Uterus (tissue), 4 donors: ENCODE data around the gene S100A16. TPM values are rescaled to one million over a fixed set of nuclear protein-coding genes. Genes with fewer than 3 reads are reported as not detected.
"Not testable (repeated sequence)": the region's sequence is repeated elsewhere in the genome, so short reads cannot be mapped to it uniquely, and the experiment has no call there.

Experiments
- DNase-seq, 2 donors: peaks; one replicate each; pipeline ENCODE4 v3.0.0-alpha.2; 2019 to 2020
- H3K27ac ChIP-seq, 2 donors: fragments of 200-600 bp; sonication (generic); 1 replicate in 1 of 2; 2 replicates in 1 of 2; pipeline ENCODE4 v1.5.1; 2016 to 2018
- H3K27me3 ChIP-seq, 2 donors: fragments of 200-600 bp; sonication (generic); one replicate each; pipeline ENCODE4 v1.5.1; 2018 to 2019; ENCODE audit warnings: control low read depth in 1 of 2
- H3K36me3 ChIP-seq, 2 donors: fragments of 200-600 bp; sonication (generic); one replicate each; pipeline ENCODE4 v1.5.1; 2019; ENCODE audit warnings: control low read depth in 1 of 2
- H3K4me1 ChIP-seq, 2 donors: fragments of 200-600 bp; sonication (generic); one replicate each; pipeline ENCODE4 v1.5.1; 2018 to 2019; ENCODE audit warnings: control low read depth in 1 of 2
- H3K4me3 ChIP-seq, 2 donors: fragments of 200-600 bp; sonication (generic); 1 replicate in 1 of 2; 2 replicates in 1 of 2; pipeline ENCODE4 v1.5.1; 2018 to 2019; ENCODE audit warnings: mild to moderate bottlenecking in 1 of 2
- H3K9me3 ChIP-seq, 2 donors: fragments of 200-600 bp; sonication (generic); one replicate each; pipeline ENCODE4 v1.5.1; 2019; ENCODE audit warnings: control low read depth in 1 of 2
- CTCF ChIP-seq, 4 experiments: fragments of 200-600 bp in 2 of 4; fragments of 450-650 bp in 2 of 4; sonication (generic) in 2 of 4; IDR thresholded peaks; one replicate each; pipeline ENCODE4 v1.5.1; 2016 to 2019; ENCODE audit warnings: antibody characterized with exemption in 4 of 4, mild to moderate bottlenecking in 2 of 4, moderate library complexity in 1 of 4
- POLR2A ChIP-seq, 2 donors: fragments of 450-650 bp; IDR thresholded peaks; one replicate each; pipeline ENCODE4 v1.6.1; 2016; ENCODE audit warnings: antibody characterized with exemption in 2 of 2, mild to moderate bottlenecking in 1 of 2, moderate library complexity in 1 of 2
- intact Hi-C: fragments of 100-400 bp; cut with DNase I; formaldehyde crosslinking; loops from one replicate; pipeline ENCODE4 v1.15.1; 2023; ENCODE audit warnings: low total_unique reads
- total RNA-seq, 4 donors: library from RNA; depleted of rRNA in 3 of 4; stranded (reverse); fragments of >200 nt in 3 of 4; gene quantifications; one replicate each; pipeline versions ENCODE4 v1.1.0 to v1.2.4, GENCODE V29; 2014 to 2023
- donor health status: DM: yes; HTN: yes; CAD: no.

Gene S100A16
- total RNA-seq, 4 donors from 2014 or later = 57.4 to 122 (median 72.1) TPM

GRCh38 chr1:153598309-153599172, 14.4 kb downstream of the S100A16 start:
- H3K27me3 ChIP-seq = no peaks in the 10 kb centered on the region
- H3K36me3 ChIP-seq = no peaks in the 10 kb centered on the region
- no peak for TF ChIP-seq POLR2A (IDR thresholded peaks at IDR 0.05)
- no peak for TF ChIP-seq CTCF (IDR thresholded peaks at IDR 0.05)
- no peak overlapping the region for H3K27ac ChIP-seq
- DNase-seq = no peak
- H3K9me3 ChIP-seq = no peaks in the 10 kb centered on the region
- intact Hi-C loops = no loop called here
- H3K4me1 ChIP-seq = no peaks in the 10 kb centered on the region
- no peak overlapping the region for H3K4me3 ChIP-seq

GRCh38 chr1:153597206-153597605, 15.7 kb downstream of the S100A16 start:
- Histone ChIP-seq H3K4me1 (no peaks in the 10 kb centered on the region), H3K27ac (no peak overlapping the region), H3K9me3 (no peaks in the 10 kb centered on the region), H3K4me3 (no peak overlapping the region), H3K27me3 (no peaks in the 10 kb centered on the region), H3K36me3 (no peaks in the 10 kb centered on the region)
- intact Hi-C loops = no loop called here
- no peak for DNase-seq
- TF ChIP-seq CTCF (IDR thresholded peaks at IDR 0.05) = no peak
- TF ChIP-seq POLR2A (IDR thresholded peaks at IDR 0.05) = no peak

- no peak for DNase-seq
- no peaks in the 10 kb centered on the region for H3K9me3 ChIP-seq
- no peak for TF ChIP-seq POLR2A (IDR thresholded peaks at IDR 0.05)
- TF ChIP-seq CTCF (IDR thresholded peaks at IDR 0.05) = no peak
Measured at GRCh38 chr1:153592748-153593147, 20.2 kb downstream of the S100A16 start.

GRCh38 chr1:153588482-153588881, 24.5 kb downstream of the S100A16 start:
- TF ChIP-seq CTCF (IDR thresholded peaks at IDR 0.05) (no peak), POLR2A (IDR thresholded peaks at IDR 0.05) (no peak)

More at GRCh38 chr1:153592748-153593147, 20.2 kb downstream of the S100A16 start:
- Histone ChIP-seq H3K4me1 (no peaks in the 10 kb centered on the region), H3K4me3 (no peak overlapping the region), H3K27me3 (no peaks in the 10 kb centered on the region), H3K36me3 (no peaks in the 10 kb centered on the region), H3K27ac (peak overlapping the region in 1 of 2 donors; percentile 31)
- intact Hi-C loops = no loop called here

GRCh38 chr1:153588033-153588432, 24.9 kb downstream of the S100A16 start:
- H3K9me3 ChIP-seq, H3K4me1 ChIP-seq, H3K27me3 ChIP-seq, DNase-seq, H3K27ac ChIP-seq, intact Hi-C loops, H3K36me3 ChIP-seq, H3K4me3 ChIP-seq: not testable (repeated sequence)

More at GRCh38 chr1:153588482-153588881, 24.5 kb downstream of the S100A16 start:
- H3K36me3 ChIP-seq = no peaks in the 10 kb centered on the region
- H3K9me3 ChIP-seq = no peaks in the 10 kb centered on the region
- H3K27me3 ChIP-seq = no peaks in the 10 kb centered on the region
- DNase-seq = no peak
- no peak overlapping the region for H3K27ac ChIP-seq
- intact Hi-C loops = no loop called here
- no peak overlapping the region for H3K4me3 ChIP-seq
- no peaks in the 10 kb centered on the region for H3K4me1 ChIP-seq
